Activated CD4-positive, alpha-beta memory T cell treated with anti-CD3 and anti-CD28 coated beads, Interleukin-2, amount 10 ng/mL, durations not matched to agents 7 days and 5 days (primary cell): Measurements from ENCODE around the gene SLC41A1. TPM values are rescaled to one million over a fixed set of nuclear protein-coding genes. Genes with fewer than 3 reads are reported as not detected.
"Not testable (repeated sequence)": the region's sequence is repeated elsewhere in the genome, so short reads cannot be mapped to it uniquely, and the experiment has no call there.

Experiments used
- CTCF ChIA-PET: fragments of 350-600 bp; sonication (Branson Sonifier 250); formaldehyde crosslinking; loops from one replicate; lab custom pipeline; 2021; ENCODE audit warnings: antibody characterized with exemption, inconsistent platforms; lab: Charles Lee
- POLR2A ChIA-PET: fragments of 350-600 bp; sonication (Branson Sonifier 250); formaldehyde crosslinking; loops from one replicate; lab custom pipeline; 2021; ENCODE audit warnings: antibody characterized with exemption; lab: Charles Lee
- DNase-seq: peaks from one replicate; pipeline ENCODE4 v3.0.0-alpha.2; 2020
- H3K27ac Mint-ChIP-seq: one replicate; pipeline ENCODE4 v1.8.0; 2021; ENCODE audit warnings: mild to moderate bottlenecking, mixed read lengths
- H3K27me3 Mint-ChIP-seq: one replicate; pipeline ENCODE4 v1.8.0; 2021; ENCODE audit warnings: mixed read lengths
- H3K36me3 Mint-ChIP-seq: one replicate; pipeline ENCODE4 v1.8.0; 2021; ENCODE audit warnings: low read depth, mixed read lengths
- H3K4me1 Mint-ChIP-seq: one replicate; pipeline ENCODE4 v1.8.0; 2021; ENCODE audit warnings: mixed read lengths
- H3K4me3 Mint-ChIP-seq: one replicate; pipeline ENCODE4 v1.8.0; 2021; ENCODE audit warnings: mild to moderate bottlenecking, mixed read lengths
- H3K9me3 Mint-ChIP-seq: one replicate; pipeline ENCODE4 v1.8.0; 2021; ENCODE audit warnings: mixed read lengths
- total RNA-seq, 2 experiments: library from RNA; stranded (reverse); gene quantifications; one replicate each; pipeline ENCODE4 v1.2.3, GENCODE V29; 2021

SLC41A1 gene
- total RNA-seq = 10 to 100 TPM; 15.1 to 17.8 TPM

DNA sequence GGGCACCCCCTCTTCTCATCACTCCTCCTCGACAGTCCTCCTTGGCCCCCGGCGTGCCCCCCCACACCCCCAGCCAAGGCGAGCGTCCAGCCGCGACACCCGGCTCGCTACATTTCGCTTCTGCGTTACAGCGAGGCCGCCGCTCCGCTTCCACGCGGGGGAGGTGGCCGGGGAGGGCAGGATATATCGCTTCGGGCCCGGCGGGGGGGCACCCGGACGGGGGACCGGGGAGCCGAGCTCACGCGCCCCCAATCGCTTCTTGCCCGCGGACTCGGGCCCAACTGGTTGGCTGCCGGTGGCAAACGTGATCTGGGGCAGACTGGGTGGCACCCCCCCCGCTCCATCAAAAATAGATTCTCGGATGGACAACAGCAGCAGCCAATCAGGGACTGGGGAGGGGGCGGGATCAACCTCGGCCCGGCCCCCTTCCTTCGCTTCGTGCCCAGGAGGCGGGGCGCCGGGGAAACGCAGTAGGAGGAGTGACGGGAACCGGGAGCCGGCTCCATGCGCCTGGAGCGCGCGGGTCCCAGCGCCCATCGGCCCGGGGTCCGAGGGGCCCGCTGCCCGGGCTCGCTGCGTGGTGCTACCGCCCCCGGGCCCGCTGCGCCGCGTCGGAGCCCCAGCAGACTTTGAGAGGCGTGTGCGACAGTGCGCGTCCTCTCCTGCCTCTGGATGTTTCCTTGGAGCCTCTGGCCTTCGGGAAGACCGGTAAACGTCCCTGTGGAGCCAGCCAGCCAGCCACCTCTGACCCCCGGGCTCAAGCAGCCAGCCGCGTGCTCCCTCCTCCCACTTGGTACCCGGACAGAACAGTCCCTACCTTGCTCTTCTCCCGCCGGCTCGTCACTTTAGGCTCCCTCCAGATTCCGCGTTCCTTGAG lies at the start of gene SLC41A1:
TSS of gene SLC41A1 (minus strand) at position 321 of the 877 bp plus-strand sequence. CDS start 2,757 bp downstream, outside the sequence.
- Mint-ChIP-seq H3K36me3 (peaks cover 22% of the 10 kb centered on the region), H3K9me3 (no peaks in the 10 kb centered on the region), H3K27ac (peak within 1 kb of the TSS; percentile 73), H3K4me1 (peaks cover 43% of the 10 kb centered on the region), H3K4me3 (peak within 1 kb of the TSS; percentile 85), H3K27me3 (peaks cover 13% of the 10 kb centered on the region)
- ChIA-PET POLR2A (interaction anchor here (0.9 to 1.5 kb wide), 3 partner anchors 8 to 62 kb away, joined by 3 read pairs; no protein-coding TSS in a partner anchor), CTCF (no interaction called here)
- DNase-seq = peak; percentile 92

DNA sequence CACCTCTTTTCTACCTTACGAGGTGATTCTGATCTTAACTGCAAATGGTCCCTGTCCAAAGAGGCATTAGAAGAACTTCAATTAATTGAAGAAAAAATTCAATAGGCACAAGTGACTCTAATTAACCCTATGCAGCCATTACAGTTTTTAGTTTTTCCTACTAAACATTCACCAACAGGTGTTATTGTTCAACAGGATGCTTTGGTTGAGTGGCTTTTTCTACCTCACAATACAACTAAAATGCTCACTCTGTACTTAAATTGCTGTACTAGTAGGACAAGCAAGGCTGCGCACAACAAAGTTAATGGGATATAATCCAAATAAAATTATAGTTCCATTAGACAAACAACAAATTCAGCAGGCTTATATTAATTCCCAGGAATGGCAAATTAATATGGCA lies 48.5 kb upstream of the SLC41A1 start:
- DNase-seq = no peak
- Mint-ChIP-seq H3K4me3 (no peak overlapping the region), H3K36me3 (peaks cover 2% of the 10 kb centered on the region), H3K9me3 (peaks cover 2% of the 10 kb centered on the region), H3K27me3 (peaks cover 31% of the 10 kb centered on the region), H3K4me1 (peaks cover 5% of the 10 kb centered on the region), H3K27ac (no peak overlapping the region)
- CTCF ChIA-PET = no interaction called here
- POLR2A ChIA-PET = no interaction called here

DNA sequence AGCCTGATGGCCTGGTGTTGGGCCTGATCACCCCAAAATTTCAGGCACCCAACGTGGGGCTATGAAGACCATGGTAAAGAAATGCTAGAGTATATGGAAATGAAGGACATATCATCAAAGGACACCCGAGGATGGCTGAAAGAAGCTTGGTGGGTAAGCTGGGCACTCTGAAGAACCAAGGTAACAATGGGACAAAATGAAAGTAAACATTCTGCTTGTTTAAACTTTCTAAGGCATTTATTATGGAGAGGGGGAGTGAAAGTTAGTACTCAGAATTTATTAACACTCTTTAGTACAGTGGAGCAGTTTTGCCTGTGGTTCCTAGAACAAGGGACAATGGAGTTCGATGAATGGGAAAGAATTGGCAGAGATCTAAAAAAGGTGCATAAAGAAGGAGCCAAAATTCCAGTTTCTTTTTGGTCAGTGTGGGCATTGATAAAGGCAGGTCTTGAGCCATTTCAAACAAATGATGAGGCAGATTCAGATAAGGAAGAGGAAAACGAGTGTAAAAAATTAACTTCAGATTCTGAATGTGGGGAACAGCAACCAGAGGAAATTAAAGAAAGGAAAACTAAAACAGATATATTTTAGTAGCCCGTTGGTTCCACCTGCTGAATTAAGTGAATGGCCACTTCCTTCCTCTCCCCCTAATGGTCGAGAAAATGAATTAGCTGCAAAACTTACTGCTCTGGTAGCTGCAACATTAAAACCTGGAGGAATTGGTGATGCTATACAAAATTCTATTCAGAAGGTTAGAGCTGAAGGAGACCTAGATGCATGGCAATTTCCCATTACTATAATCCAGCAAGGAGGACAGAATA lies 45.4 kb upstream of the SLC41A1 start:
- POLR2A ChIA-PET = no interaction called here
- DNase-seq = no peak
- Mint-ChIP-seq H3K4me3 (no peak overlapping the region), H3K9me3 (peaks cover 7% of the 10 kb centered on the region), H3K4me1 (peaks cover 5% of the 10 kb centered on the region), H3K27me3 (peaks cover 27% of the 10 kb centered on the region), H3K36me3 (peaks cover 2% of the 10 kb centered on the region), H3K27ac (no peak overlapping the region)
- CTCF ChIA-PET = no interaction called here

DNA sequence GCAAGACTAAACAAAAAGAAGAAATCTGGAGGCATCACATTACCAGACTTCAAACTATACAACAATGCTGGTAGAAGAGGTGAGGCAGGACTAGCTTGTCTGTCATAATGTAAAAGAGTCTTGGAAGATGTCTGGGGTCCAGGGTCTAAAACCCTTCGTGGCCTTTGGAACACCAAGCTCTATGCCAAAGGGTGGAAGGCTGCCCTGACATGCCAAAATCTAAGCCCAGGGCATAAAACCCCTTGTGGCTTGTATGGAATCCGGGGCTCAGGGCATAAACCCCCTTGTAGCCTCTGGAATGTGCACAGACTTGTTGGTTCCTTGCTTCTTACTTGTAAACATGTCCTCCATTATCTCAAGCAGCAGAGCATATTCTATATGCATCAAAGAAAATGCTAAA lies 44.5 kb upstream of the SLC41A1 start:
- H3K4me3 Mint-ChIP-seq, H3K36me3 Mint-ChIP-seq, H3K4me1 Mint-ChIP-seq, H3K9me3 Mint-ChIP-seq, DNase-seq, H3K27ac Mint-ChIP-seq, POLR2A ChIA-PET: not testable (repeated sequence)
- CTCF ChIA-PET = interaction anchor here (0.7 kb wide), 1 partner anchor 120 kb away, joined by 4 read pairs; no protein-coding TSS in a partner anchor
- peaks cover 23% of the 10 kb centered on the region for H3K27me3 Mint-ChIP-seq

DNA sequence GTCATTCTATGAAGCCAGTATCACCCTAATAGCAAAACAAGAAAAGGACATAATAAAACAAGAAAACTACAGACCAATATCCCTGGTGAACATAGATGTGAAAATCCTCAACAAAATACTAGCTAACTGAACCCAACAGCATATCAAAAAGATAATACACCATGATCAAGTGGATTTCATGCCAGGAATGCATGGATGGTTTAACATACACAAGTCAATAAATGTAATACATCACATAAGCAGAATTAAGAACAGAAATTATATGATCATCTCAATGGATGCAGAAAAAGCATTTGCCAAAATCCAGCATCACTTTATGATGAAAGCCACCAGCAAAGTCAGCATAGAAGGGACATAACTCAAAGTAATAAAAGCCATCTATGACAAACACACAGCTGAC lies 43.4 kb upstream of the SLC41A1 start:
- CTCF ChIA-PET = no interaction called here
- Mint-ChIP-seq H3K4me3 (no peak overlapping the region), H3K36me3 (peaks cover 5% of the 10 kb centered on the region), H3K27me3 (peaks cover 23% of the 10 kb centered on the region), H3K9me3 (peaks cover 7% of the 10 kb centered on the region), H3K4me1 (peaks cover 5% of the 10 kb centered on the region), H3K27ac (no peak overlapping the region)
- DNase-seq = no peak
- POLR2A ChIA-PET = interaction anchor here (1.1 kb wide), 1 partner anchor 30 kb away, joined by 3 read pairs; no protein-coding TSS in a partner anchor

DNA sequence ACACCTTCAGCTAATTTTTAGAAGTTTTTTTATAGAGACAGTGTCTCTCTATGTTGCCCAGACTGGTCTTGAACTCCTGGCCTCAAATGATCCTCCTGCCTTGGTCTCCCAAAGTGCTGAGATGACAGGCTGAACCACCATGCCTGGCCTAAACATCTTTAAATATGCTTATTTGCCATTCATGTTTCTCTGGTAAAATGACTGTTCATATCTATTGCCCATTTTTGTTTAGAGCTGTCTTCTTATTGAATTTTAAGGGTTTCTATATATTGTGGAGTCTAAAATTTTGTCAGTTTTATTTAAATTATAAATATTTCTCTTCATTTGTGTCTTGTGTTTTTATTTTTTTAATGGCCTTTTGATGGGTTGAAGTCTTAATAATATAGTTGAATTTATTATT lies 40.0 kb upstream of the SLC41A1 start:
- H3K36me3 Mint-ChIP-seq = peaks cover 5% of the 10 kb centered on the region
- no peak overlapping the region for H3K4me3 Mint-ChIP-seq
- H3K27me3 Mint-ChIP-seq = peaks cover 15% of the 10 kb centered on the region
- POLR2A ChIA-PET = no interaction called here
- CTCF ChIA-PET = interaction anchor here (0.9 to 1.2 kb wide), 2 partner anchors 61 to 124 kb away, joined by 3 to 4 read pairs; no protein-coding TSS in a partner anchor
- peaks cover 7% of the 10 kb centered on the region for H3K9me3 Mint-ChIP-seq
- peaks cover 15% of the 10 kb centered on the region for H3K4me1 Mint-ChIP-seq
- H3K27ac Mint-ChIP-seq = no peak overlapping the region
- no peak for DNase-seq

DNA sequence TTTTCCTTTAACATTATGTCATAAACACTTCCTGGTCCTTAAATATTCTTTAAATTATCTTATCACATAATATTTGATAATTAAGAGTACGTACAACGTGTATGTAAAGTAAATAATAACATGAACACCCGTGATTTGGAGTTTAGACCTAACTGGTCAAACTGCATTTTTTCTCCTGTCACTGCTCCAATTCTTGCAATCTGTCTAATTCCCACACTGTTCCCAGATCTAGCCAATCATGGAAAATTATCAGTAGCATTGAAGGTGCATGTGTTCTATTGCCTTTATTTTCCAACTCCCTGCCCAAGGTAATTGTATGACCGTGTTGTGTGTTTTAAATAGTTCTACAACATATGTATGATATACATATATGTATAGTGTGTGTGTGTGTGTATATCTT lies 39.0 kb upstream of the SLC41A1 start:
- DNase-seq = no peak
- Mint-ChIP-seq H3K9me3 (peaks cover 7% of the 10 kb centered on the region), H3K36me3 (peaks cover 4% of the 10 kb centered on the region), H3K4me3 (no peak overlapping the region), H3K27ac (no peak overlapping the region), H3K27me3 (peaks cover 14% of the 10 kb centered on the region), H3K4me1 (peaks cover 15% of the 10 kb centered on the region)
- CTCF ChIA-PET = no interaction called here
- POLR2A ChIA-PET = no interaction called here

DNA sequence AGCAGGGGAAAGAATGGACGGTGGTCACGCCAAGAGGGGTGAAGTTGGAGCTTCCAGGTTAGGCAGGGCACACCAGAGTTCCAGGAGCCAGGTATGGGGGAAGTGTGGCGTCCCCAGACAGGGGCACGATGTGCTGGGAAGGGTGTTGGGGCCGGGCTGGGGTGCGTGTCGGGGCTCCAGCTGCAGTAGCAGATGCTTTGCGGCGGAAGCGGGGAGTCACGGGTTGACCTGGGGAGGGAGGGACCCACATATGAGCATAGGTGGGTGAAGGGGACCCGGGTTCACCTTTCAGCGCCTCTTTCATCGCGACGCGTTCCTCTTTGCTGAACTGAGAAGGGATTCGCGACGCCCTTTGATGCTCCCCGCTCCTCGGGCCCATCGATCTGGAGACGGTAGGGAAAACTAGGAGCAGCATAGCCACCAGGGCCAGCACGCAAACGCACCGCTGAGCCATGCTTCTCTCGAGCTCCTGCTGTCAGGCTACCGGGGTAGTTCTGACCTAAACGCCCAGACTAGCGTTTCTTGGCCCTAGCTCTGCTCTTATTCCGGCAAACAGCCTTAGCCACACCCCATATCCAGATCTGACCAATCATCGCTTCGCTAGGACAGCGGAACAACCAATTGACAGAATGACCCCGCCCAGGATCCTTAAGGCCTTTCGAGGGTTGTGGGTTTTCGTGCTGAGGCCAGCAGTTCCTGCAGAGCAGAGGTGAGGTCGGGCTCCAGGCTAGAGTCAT lies 36.8 kb upstream of the SLC41A1 start, which contains the start of gene PM20D1:
TSS of gene PM20D1 (minus strand) at position 514 of the 737 bp plus-strand sequence. CDS start at position 454, 60 bp downstream.
- peaks cover 15% of the 10 kb centered on the region for H3K4me1 Mint-ChIP-seq
- ChIA-PET POLR2A (interaction anchor here (0.9 to 1.6 kb wide), 8 partner anchors 23 to 217 kb away, joined by 3 to 6 read pairs (median 4); partner anchors contain the start of genes ELK4 and RAB29), CTCF (interaction anchor here (1.4 to 2.9 kb wide), 3 partner anchors 58 to 192 kb away, joined by 3 to 10 read pairs (median 3); no protein-coding TSS in a partner anchor)
- H3K27me3 Mint-ChIP-seq = peaks cover 1% of the 10 kb centered on the region
- H3K27ac Mint-ChIP-seq = peak within 1 kb of the TSS; percentile 76
- peaks cover 2% of the 10 kb centered on the region for H3K36me3 Mint-ChIP-seq
- peak within 1 kb of the TSS; percentile 80 for H3K4me3 Mint-ChIP-seq
- H3K9me3 Mint-ChIP-seq = no peaks in the 10 kb centered on the region
- DNase-seq = peak; percentile 91

DNA sequence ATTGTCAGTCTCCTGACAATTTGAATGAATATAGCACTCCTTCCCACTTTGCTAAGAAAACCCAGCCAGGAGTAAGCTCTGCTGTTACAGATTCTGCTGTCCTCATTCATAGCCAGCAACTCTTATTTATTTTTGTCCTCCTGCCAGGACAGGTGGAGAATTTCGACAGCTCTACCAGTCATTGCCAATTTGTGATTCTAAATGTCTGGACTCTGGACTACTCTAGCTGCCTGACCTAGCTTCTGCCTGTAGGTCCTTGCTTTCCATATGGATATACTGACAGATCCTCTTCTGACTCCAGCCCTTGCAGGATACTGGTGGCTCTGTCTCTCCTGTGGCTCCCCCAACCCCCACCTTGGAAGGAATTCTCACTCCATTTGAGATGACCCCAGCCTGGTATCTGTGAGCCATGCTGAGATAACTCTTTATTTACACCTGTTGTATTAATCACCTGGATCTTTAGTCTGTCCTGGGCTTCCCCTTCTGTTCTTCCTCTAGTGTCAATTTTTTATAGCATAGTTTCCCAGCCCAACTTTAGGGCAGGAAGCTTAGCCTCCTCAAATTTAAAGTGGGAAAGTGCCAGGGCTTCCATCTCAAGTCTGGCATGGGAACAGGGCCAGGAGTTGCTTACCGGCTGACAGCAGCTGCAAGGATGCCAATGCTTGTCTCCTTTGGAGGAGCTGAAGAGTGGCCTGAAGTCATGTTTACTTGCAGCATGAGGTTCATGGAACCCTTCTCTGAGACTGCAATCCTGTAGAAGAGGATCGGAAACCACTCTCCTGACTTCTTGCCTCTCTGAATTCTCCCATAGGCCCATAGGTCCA lies 30.2 kb upstream of the SLC41A1 start:
- peaks cover 1% of the 10 kb centered on the region for H3K4me1 Mint-ChIP-seq
- no peaks in the 10 kb centered on the region for H3K36me3 Mint-ChIP-seq
- no peaks in the 10 kb centered on the region for H3K9me3 Mint-ChIP-seq
- H3K27me3 Mint-ChIP-seq = no peaks in the 10 kb centered on the region
- no peak for DNase-seq
- ChIA-PET CTCF (no interaction called here), POLR2A (no interaction called here)
- H3K4me3 Mint-ChIP-seq = no peak overlapping the region
- H3K27ac Mint-ChIP-seq = no peak overlapping the region

DNA sequence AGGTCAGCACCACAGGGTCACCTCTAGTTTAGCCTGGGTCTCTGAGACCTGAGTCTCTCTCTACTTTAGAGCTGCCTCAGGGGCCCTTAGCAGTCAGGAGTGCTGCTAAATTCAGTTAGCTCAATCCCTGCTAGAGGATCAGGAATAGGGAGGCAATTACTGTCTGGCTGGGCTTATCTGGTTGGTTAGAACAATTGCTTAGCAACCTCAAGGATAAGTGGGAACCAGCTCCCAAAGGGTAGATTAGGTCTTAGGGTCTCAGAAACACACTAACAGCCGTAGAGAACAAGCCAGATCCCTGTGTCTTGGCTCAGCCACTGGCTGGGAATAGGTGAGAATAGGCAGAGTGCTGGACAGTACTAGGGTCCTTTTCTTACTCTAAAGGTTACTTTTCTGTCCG lies 29.2 kb upstream of the SLC41A1 start:
- DNase-seq = no peak
- Mint-ChIP-seq H3K4me1 (peaks cover 1% of the 10 kb centered on the region), H3K27ac (no peak overlapping the region), H3K27me3 (no peaks in the 10 kb centered on the region), H3K4me3 (no peak overlapping the region), H3K9me3 (no peaks in the 10 kb centered on the region), H3K36me3 (no peaks in the 10 kb centered on the region)
- ChIA-PET CTCF (no interaction called here), POLR2A (no interaction called here)

DNA sequence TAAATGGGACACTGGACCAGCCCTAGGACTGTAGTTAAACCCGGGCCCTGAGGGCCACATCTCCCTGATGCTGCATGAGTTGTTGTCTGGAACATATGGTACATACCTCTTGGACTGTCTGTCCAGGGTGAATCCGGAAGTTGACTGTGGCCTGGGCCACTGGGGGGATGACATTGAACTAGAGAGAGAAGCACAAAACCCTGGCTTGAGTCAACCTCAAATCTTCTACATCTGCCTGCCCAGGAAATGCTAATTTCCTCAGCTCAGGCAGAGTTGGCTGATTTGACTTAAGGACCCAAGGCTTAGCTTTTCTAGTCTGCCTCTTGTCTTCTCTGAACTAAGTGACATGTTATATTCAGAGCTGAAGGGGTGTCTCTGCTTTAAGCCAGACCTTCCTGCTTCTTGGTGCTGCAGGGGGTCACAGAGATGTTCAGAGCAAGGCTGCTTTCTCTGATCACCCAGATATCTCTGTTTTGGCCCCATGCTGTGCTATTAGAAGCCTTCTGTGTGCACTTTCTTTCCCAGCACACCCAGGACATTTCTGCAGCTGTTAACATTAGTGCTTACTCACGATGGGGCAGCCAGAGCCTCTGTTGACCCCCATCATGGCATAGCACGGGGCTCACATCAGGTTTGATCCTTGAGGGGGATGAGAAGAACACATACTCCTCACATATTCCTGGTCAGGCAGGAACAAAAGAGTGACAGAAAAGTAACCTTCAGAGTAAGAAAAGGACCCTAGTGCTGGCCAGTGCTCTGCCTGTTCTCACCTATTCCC lies 27.3 kb upstream of the SLC41A1 start:
- Mint-ChIP-seq H3K27me3 (no peaks in the 10 kb centered on the region), H3K27ac (no peak overlapping the region), H3K4me3 (no peak overlapping the region), H3K4me1 (peaks cover 1% of the 10 kb centered on the region), H3K9me3 (no peaks in the 10 kb centered on the region), H3K36me3 (no peaks in the 10 kb centered on the region)
- no peak for DNase-seq
- ChIA-PET POLR2A (no interaction called here), CTCF (no interaction called here)
